Forelimb muscle (tissue), 1 donor: Measurements from ENCODE around the gene NPDC1. TPM values are rescaled to one million over a fixed set of nuclear protein-coding genes. Genes with fewer than 3 reads are reported as not detected.
"Not testable (repeated sequence)": the region's sequence is repeated elsewhere in the genome, so short reads cannot be mapped to it uniquely, and the experiment has no call there.

Experiments
- DNase-seq: peaks from one replicate; pipeline ENCODE4 v3.0.0-alpha.2; 2013; ENCODE audit warnings: low read depth
- polyA plus RNA-seq: library from polyadenylated mRNA; unstranded; fragments of 120-200 nt; gene quantifications from one replicate; pipeline ENCODE4 v1.2.1, GENCODE V29; 2013; ENCODE audit not compliant: insufficient read length

The NPDC1 gene
- polyA plus RNA-seq, 1 donor = 40.9 TPM

GRCh38 chr9:137075275-137075775 is 29.3 kb upstream of the NPDC1 start:
- no peak for DNase-seq

- DNase-seq = no peak
These were observed 28.8 kb upstream of the NPDC1 start for GRCh38 chr9:137074657-137075274.

- no peak for DNase-seq
These were observed 28.0 kb upstream of the NPDC1 start for GRCh38 chr9:137073992-137074399.

GRCh38 chr9:137071282-137071681 is 25.3 kb upstream of the NPDC1 start:
- DNase-seq = no peak

- DNase-seq = no peak
These were observed 24.9 kb upstream of the NPDC1 start for GRCh38 chr9:137070906-137071275.

- DNase-seq = no peak
These were observed 24.4 kb upstream of the NPDC1 start, which contains the start of gene SAPCD2 for GRCh38 chr9:137070201-137070905. Gene SAPCD2 (minus strand): TSS chr9:137070557. CDS start chr9:137070460, 97 bp downstream.

- DNase-seq = no peak
These were observed 23.6 kb upstream of the NPDC1 start for GRCh38 chr9:137069508-137070091.

- no peak for DNase-seq
These were observed 22.8 kb upstream of the NPDC1 start for GRCh38 chr9:137068539-137069507.

- no peak for DNase-seq
These were observed 22.0 kb upstream of the NPDC1 start for GRCh38 chr9:137067860-137068538.

- DNase-seq = no peak
These were observed 20.3 kb upstream of the NPDC1 start for GRCh38 chr9:137066096-137066861.

- DNase-seq = no peak
These were observed 19.5 kb upstream of the NPDC1 start for GRCh38 chr9:137065336-137065967.

- DNase-seq = no peak
These were observed 18.8 kb upstream of the NPDC1 start for GRCh38 chr9:137064880-137065164.

GRCh38 chr9:137064027-137064879 is 18.3 kb upstream of the NPDC1 start:
- no peak for DNase-seq

GRCh38 chr9:137063311-137064026 is 17.5 kb upstream of the NPDC1 start:
- DNase-seq = no peak

- not testable (repeated sequence) for DNase-seq
These were observed 16.8 kb upstream of the NPDC1 start for GRCh38 chr9:137062798-137063197.

GRCh38 chr9:137062384-137062783 is 16.4 kb upstream of the NPDC1 start:
- no peak for DNase-seq

- no peak for DNase-seq
These were observed 12.7 kb upstream of the NPDC1 start for GRCh38 chr9:137058521-137059234.

- no peak for DNase-seq
These were observed 11.6 kb upstream of the NPDC1 start for GRCh38 chr9:137057545-137057944.
